H9 (cell line): ENCODE data around the gene KIRREL3. TPM values are rescaled to one million over a fixed set of nuclear protein-coding genes. Genes with fewer than 3 reads are reported as not detected.

Experiments
- DNase-seq: peaks from one replicate; pipeline ENCODE4 v3.0.0-alpha.2; 2017
- H2AFZ ChIP-seq: one replicate; pipeline ENCODE4 v1.6.1; 2013; ENCODE audit warnings: mild to moderate bottlenecking, low read length, control low read depth, moderate library complexity
- H2AK5ac ChIP-seq: 2 replicates; pipeline ENCODE4 v1.6.1; 2013; ENCODE audit warnings: low read length, control low read depth, mixed read lengths; ENCODE audit not compliant: insufficient read length
- H2BK120ac ChIP-seq: one replicate; pipeline ENCODE4 v1.6.1; 2013; ENCODE audit warnings: low read depth, mild to moderate bottlenecking, low read length, control low read depth, inconsistent platforms; ENCODE audit not compliant: poor library complexity, severe bottlenecking
- H2BK12ac ChIP-seq: 2 replicates; pipeline ENCODE4 v1.6.1; 2013; ENCODE audit warnings: low read length, control low read depth, mixed read lengths, low read depth; ENCODE audit not compliant: insufficient read length
- H2BK15ac ChIP-seq: 2 replicates; pipeline ENCODE4 v1.6.1; 2013; ENCODE audit warnings: low read depth, low read length, control low read depth
- H2BK20ac ChIP-seq: one replicate; pipeline ENCODE4 v1.6.1; 2013; ENCODE audit warnings: low read depth, mild to moderate bottlenecking, low read length, control low read depth, inconsistent platforms; ENCODE audit not compliant: poor library complexity, severe bottlenecking
- H2BK5ac ChIP-seq: 2 replicates; pipeline ENCODE4 v1.6.1; 2013; ENCODE audit warnings: low read length, control low read depth, mixed read lengths; ENCODE audit not compliant: insufficient read length
- H3K14ac ChIP-seq: 2 replicates; pipeline ENCODE4 v1.6.1; 2013; ENCODE audit warnings: low read length, control low read depth; ENCODE audit not compliant: insufficient read depth
- H3K18ac ChIP-seq: 2 replicates; pipeline ENCODE4 v1.6.1; 2013; ENCODE audit warnings: low read depth, mild to moderate bottlenecking, mixed read lengths, low read length, control low read depth; ENCODE audit not compliant: insufficient read length
- H3K23ac ChIP-seq: 2 replicates; pipeline ENCODE4 v1.6.1; 2013; ENCODE audit warnings: low read length, control low read depth, mixed read lengths, low read depth; ENCODE audit not compliant: insufficient read length
- H3K23me2 ChIP-seq: 2 replicates; pipeline ENCODE4 v1.6.1; 2013; ENCODE audit warnings: low read depth, mild to moderate bottlenecking, mixed read lengths, low read length, control low read depth; ENCODE audit not compliant: insufficient read length, poor library complexity, severe bottlenecking
- H3K27ac ChIP-seq: 2 replicates; pipeline ENCODE4 v1.5.1; 2013; ENCODE audit warnings: low read length, control low read depth, mixed read lengths, low read depth; ENCODE audit not compliant: insufficient read length
- H3K27me3 ChIP-seq: 2 replicates; pipeline ENCODE4 v1.6.1; 2013; ENCODE audit warnings: low read length, control low read depth, inconsistent platforms; ENCODE audit not compliant: insufficient read depth
- H3K4ac ChIP-seq: 2 replicates; pipeline ENCODE4 v1.6.1; 2013; ENCODE audit warnings: low read depth, mild to moderate bottlenecking, control low read depth, inconsistent platforms, low read length, moderate library complexity
- H3K4me1 ChIP-seq: 2 replicates; pipeline ENCODE4 v1.6.1; 2013; ENCODE audit warnings: low read length, control low read depth, inconsistent platforms; ENCODE audit not compliant: insufficient read depth
- H3K4me2 ChIP-seq: 2 replicates; pipeline ENCODE4 v1.6.1; 2013; ENCODE audit warnings: low read length, control low read depth, mixed read lengths; ENCODE audit not compliant: insufficient read length, insufficient read depth
- H3K56ac ChIP-seq: 2 replicates; pipeline ENCODE4 v1.6.1; 2013; ENCODE audit warnings: low read depth, mild to moderate bottlenecking, mixed read lengths, low read length, control low read depth; ENCODE audit not compliant: insufficient read length
- H3K79me1 ChIP-seq: 2 replicates; pipeline ENCODE4 v1.6.1; 2013; ENCODE audit warnings: low read depth, mild to moderate bottlenecking, moderate library complexity, low read length, control low read depth, inconsistent platforms; ENCODE audit not compliant: insufficient read depth, poor library complexity, severe bottlenecking
- H3K79me2 ChIP-seq: 2 replicates; pipeline ENCODE4 v1.6.1; 2013; ENCODE audit warnings: low read length, control low read depth, inconsistent platforms; ENCODE audit not compliant: insufficient read depth
- H3K9ac ChIP-seq: 2 replicates; pipeline ENCODE4 v1.6.1; 2013; ENCODE audit warnings: low read length, control low read depth, mixed read lengths; ENCODE audit not compliant: insufficient read length; ENCODE audit errors: extremely low read depth
- H3K9me3 ChIP-seq: one replicate; pipeline ENCODE4 v1.6.1; 2013; ENCODE audit warnings: low read depth, low read length, inconsistent platforms; ENCODE audit not compliant: control insufficient read depth
- H3T11ph ChIP-seq: one replicate; pipeline ENCODE4 v1.6.1; 2013; ENCODE audit warnings: mild to moderate bottlenecking, low read length, control low read depth, inconsistent platforms
- H4K20me1 ChIP-seq: one replicate; pipeline ENCODE4 v1.6.1; 2013; ENCODE audit not compliant: control insufficient read depth, insufficient read length, insufficient read depth
- H4K5ac ChIP-seq: 2 replicates; pipeline ENCODE4 v1.6.1; 2013; ENCODE audit warnings: low read depth, mild to moderate bottlenecking, mixed read lengths, low read length, control low read depth; ENCODE audit not compliant: insufficient read length
- H4K8ac ChIP-seq: replicated peaks from 2 replicates; pipeline ENCODE4 v1.6.1; 2013; ENCODE audit warnings: low read length, control low read depth, mixed read lengths, low read depth; ENCODE audit not compliant: insufficient read length
- H4K91ac ChIP-seq: 2 replicates; pipeline ENCODE4 v1.6.1; 2013; ENCODE audit warnings: low read depth, mild to moderate bottlenecking, moderate library complexity, mixed read lengths, low read length, control low read depth; ENCODE audit not compliant: insufficient read length
- H3K27ac Mint-ChIP-seq, 3 experiments: 2 replicates in 2 of 3; 3 replicates in 1 of 3; pipeline ENCODE4 v1.8.0; 2020 to 2021; ENCODE audit warnings: mixed read lengths in 3 of 3, mild to moderate bottlenecking in 1 of 3, moderate library complexity in 1 of 3
- H3K27me3 Mint-ChIP-seq: 2 replicates; pipeline ENCODE4 v1.8.0; 2021; ENCODE audit warnings: low read depth, mild to moderate bottlenecking, moderate library complexity, mixed read lengths
- H3K36me3 Mint-ChIP-seq, 3 experiments: 2 replicates in 2 of 3; 3 replicates in 1 of 3; pipeline ENCODE4 v1.8.0; 2020 to 2021; ENCODE audit warnings: low read depth in 3 of 3, mixed read lengths in 3 of 3; ENCODE audit not compliant: insufficient read depth in 1 of 3
- H3K4me1 Mint-ChIP-seq, 2 experiments: 2 replicates each; pipeline ENCODE4 v1.8.0; 2020; ENCODE audit warnings: mixed read lengths in 2 of 2
- H3K4me3 Mint-ChIP-seq, 2 experiments: 2 replicates in 1 of 2; 3 replicates in 1 of 2; pipeline ENCODE4 v1.8.0; 2020 to 2021; ENCODE audit warnings: mild to moderate bottlenecking in 2 of 2, mixed read lengths in 2 of 2, moderate library complexity in 1 of 2
- H3K9me3 Mint-ChIP-seq, 2 experiments: 2 replicates in 1 of 2; 3 replicates in 1 of 2; pipeline ENCODE4 v1.8.0; 2020; ENCODE audit warnings: mild to moderate bottlenecking in 2 of 2, mixed read lengths in 2 of 2, moderate library complexity in 1 of 2
- CTCF ChIP-seq: fragments of 200-600 bp; sonication (generic); conservative IDR thresholded peaks from 3 replicates; pipeline ENCODE4 v1.8.0; 2021; ENCODE audit warnings: antibody characterized with exemption, mild to moderate bottlenecking
- WGBS: extraction: QIAGEN DNeasy Blood & Tissue Kit; methylation state at CpG from one replicate; pipeline ENCODE4 v1.1.7; 2013; ENCODE audit warnings: missing lambda C conversion rate, low lambda C conversion rate, mixed read lengths; ENCODE audit not compliant: insufficient read length; ENCODE audit errors: extremely low coverage; 5-methylcytosine and 5-hydroxymethylcytosine counted together
- total RNA-seq: library from RNA; stranded (reverse); gene quantifications from 2 replicates; pipeline ENCODE4 v1.2.1, GENCODE V29; 2021

Gene KIRREL3
- total RNA-seq, 1 experiment from 2014 or later, result 0.17 TPM

GRCh38 chr11:126612671-126613070 lies 387.9 kb downstream of the KIRREL3 start:
- Histone ChIP-seq H2BK12ac (no peak overlapping the region), H2BK20ac (no peak overlapping the region), H3K27ac (no peak overlapping the region), H2BK120ac (no peak overlapping the region), H3T11ph (no peak overlapping the region), H4K5ac (no peak overlapping the region), H3K4me2 (no peak overlapping the region), H3K4me1 (peaks cover 2% of the 10 kb centered on the region; the same call in 1 of the 2 replicates), H3K9ac (no peak overlapping the region), H3K56ac (no peak overlapping the region), H3K14ac (no peak overlapping the region), H3K9me3 (no peaks in the 10 kb centered on the region), H3K79me1 (no peaks in the 10 kb centered on the region), H2BK5ac (no peak overlapping the region), H3K18ac (no peak overlapping the region), H3K27me3 (no peaks in the 10 kb centered on the region), H3K4ac (no peak overlapping the region), H4K20me1 (no peaks in the 10 kb centered on the region), H2AK5ac (no peak overlapping the region), H3K23me2 (no peaks in the 10 kb centered on the region), H2AFZ (no peak overlapping the region), H3K23ac (no peak overlapping the region), H4K91ac (no peak overlapping the region), H4K8ac (no peak overlapping the region), H3K79me2 (no peaks in the 10 kb centered on the region), H2BK15ac (no peak overlapping the region)
- Mint-ChIP-seq H3K9me3 (no peaks in the 10 kb centered on the region), H3K36me3 (no peaks in the 10 kb centered on the region; a peak in 1 of 7 replicates), H3K27ac (no peak overlapping the region), H3K4me3 (no peak overlapping the region), H3K27me3 (peaks cover 20% of the 10 kb centered on the region), H3K4me1 (peaks cover 13 to 18% of the 10 kb centered on the region in 2 experiments)
- DNase-seq, result no peak
- 100% methylated on average over 2 of the region's 8 CpGs for WGBS
- no peak for TF ChIP-seq CTCF
